MCF 10A (cell line): ENCODE measurements around the gene ZBTB5. TPM values are rescaled to one million over a fixed set of nuclear protein-coding genes. Genes with fewer than 3 reads are reported as not detected.
"Not testable (repeated sequence)": the region's sequence is repeated elsewhere in the genome, so short reads cannot be mapped to it uniquely, and the experiment has no call there.

Experiments used
- BruUV-seq: library from RNA; stranded (reverse); fragments of 400-500 nt; replicated peaks from 2 replicates; lab custom pipeline; 2021; lab: Mats Ljungman, UMichigan
- CTCF ChIA-PET: fragments of 300-600 bp; sonication (Branson Sonifier 250); formaldehyde crosslinking; extraction: SDS; loops from one replicate; lab custom pipeline; 2021; ENCODE audit warnings: antibody characterized with exemption, inconsistent platforms; lab: Yijun Ruan, JAX
- POLR2A ChIA-PET: fragments of 300-600, 350-650 bp; sonication (Branson Sonifier 250); formaldehyde crosslinking; extraction: SDS; loops from one replicate; lab custom pipeline; 2020; ENCODE audit warnings: antibody characterized with exemption, inconsistent platforms; lab: Yijun Ruan, JAX
- DNase-seq: peaks from one replicate; pipeline ENCODE4 v3.0.0-alpha.2; 2018; ENCODE audit not compliant: unreplicated experiment
- H3K27ac Mint-ChIP-seq: one replicate; pipeline ENCODE4 v1.8.0; 2022; ENCODE audit warnings: mild to moderate bottlenecking, low read depth, mixed read lengths; ENCODE audit not compliant: unreplicated experiment
- H3K27me3 Mint-ChIP-seq: one replicate; pipeline ENCODE4 v1.8.0; 2022; ENCODE audit warnings: mixed read lengths; ENCODE audit not compliant: insufficient read depth, unreplicated experiment
- H3K36me3 Mint-ChIP-seq: one replicate; pipeline ENCODE4 v1.8.0; 2022; ENCODE audit warnings: mild to moderate bottlenecking, moderate library complexity, mixed read lengths; ENCODE audit not compliant: insufficient read depth, unreplicated experiment
- H3K4me1 Mint-ChIP-seq: one replicate; pipeline ENCODE4 v1.8.0; 2022; ENCODE audit warnings: mixed read lengths; ENCODE audit not compliant: insufficient read depth, unreplicated experiment
- H3K4me3 Mint-ChIP-seq: one replicate; pipeline ENCODE4 v1.8.0; 2022; ENCODE audit warnings: mild to moderate bottlenecking, moderate library complexity, mixed read lengths; ENCODE audit not compliant: unreplicated experiment
- H3K9me3 Mint-ChIP-seq: one replicate; pipeline ENCODE4 v1.8.0; 2022; ENCODE audit warnings: mixed read lengths; ENCODE audit not compliant: unreplicated experiment
- CTCF ChIP-seq: fragments of 200-600 bp; IDR thresholded peaks from one replicate; pipeline ENCODE4 v1.8.0; 2022; ENCODE audit warnings: antibody characterized with exemption, mild to moderate bottlenecking; ENCODE audit not compliant: unreplicated experiment
- intact Hi-C: fragments of 100-400 bp; cut with micrococcal nuclease; formaldehyde crosslinking; loops from 2 replicates; pipeline ENCODE4 v1.14.1; 2022
- total RNA-seq: library from RNA; stranded (reverse); gene quantifications from 2 replicates; pipeline ENCODE4 v1.2.3, GENCODE V29; 2022

ZBTB5 gene
- total RNA-seq, 1 experiment from 2014 or later, result 9.0 TPM

GRCh38 chr9:37511016-37512010, 46.1 kb upstream of the ZBTB5 start:
- ChIA-PET CTCF (no interaction called here), POLR2A (interaction anchor here (0.7 to 1.1 kb wide), 2 partner anchors 10 to 16 kb away, joined by 3 to 4 read pairs; no protein-coding TSS in a partner anchor)
- Mint-ChIP-seq H3K4me1 (no peaks in the 10 kb centered on the region), H3K4me3 (no peak overlapping the region), H3K36me3 (peaks cover 10% of the 10 kb centered on the region), H3K27me3 (no peaks in the 10 kb centered on the region), H3K9me3 (no peaks in the 10 kb centered on the region), H3K27ac (no peak overlapping the region)
- intact Hi-C loops, result no loop called here
- no peak for TF ChIP-seq CTCF
- no TSS peak for BruUV-seq
- DNase-seq, result peak; percentile 11

GRCh38 chr9:37510053-37510452, 44.8 kb upstream of the ZBTB5 start:
- H3K27ac Mint-ChIP-seq, H3K4me3 Mint-ChIP-seq, H3K4me1 Mint-ChIP-seq, intact Hi-C loops, H3K27me3 Mint-ChIP-seq, H3K9me3 Mint-ChIP-seq, BruUV-seq, DNase-seq, CTCF ChIA-PET, POLR2A ChIA-PET: not testable (repeated sequence)
- H3K36me3 Mint-ChIP-seq, result peaks cover 17% of the 10 kb centered on the region

- POLR2A ChIA-PET, result no interaction called here
- Mint-ChIP-seq H3K27me3 (no peaks in the 10 kb centered on the region), H3K4me1 (no peaks in the 10 kb centered on the region), H3K36me3 (peaks cover 21% of the 10 kb centered on the region), H3K4me3 (no peak overlapping the region), H3K27ac (no peak overlapping the region), H3K9me3 (no peaks in the 10 kb centered on the region)
- intact Hi-C loops, result no loop called here
- BruUV-seq, result no TSS peak
- no peak for DNase-seq
- no peak for TF ChIP-seq CTCF
- CTCF ChIA-PET, result interaction anchor here (0.8 to 1.2 kb wide), 2 partner anchors 9 to 13 kb away, joined by 3 to 4 read pairs; no protein-coding TSS in a partner anchor
Measured at GRCh38 chr9:37509536-37509935, 44.3 kb upstream of the ZBTB5 start.

GRCh38 chr9:37508834-37509206, 43.6 kb upstream of the ZBTB5 start:
- TF ChIP-seq CTCF, result no peak
- no peaks in the 10 kb centered on the region for H3K4me1 Mint-ChIP-seq
- no peaks in the 10 kb centered on the region for H3K9me3 Mint-ChIP-seq
- peaks cover 28% of the 10 kb centered on the region for H3K36me3 Mint-ChIP-seq
- intact Hi-C loops, result no loop called here
- ChIA-PET POLR2A (interaction anchor here (1.3 kb wide), 1 partner anchor 23 kb away, joined by 4 read pairs; the partner anchor contains the start of gene POLR1E), CTCF (interaction anchor here (0.8 to 1.2 kb wide), 2 partner anchors 10 to 13 kb away, joined by 3 to 4 read pairs; no protein-coding TSS in a partner anchor)
- no peak for DNase-seq
- no peak overlapping the region for H3K4me3 Mint-ChIP-seq
- H3K27ac Mint-ChIP-seq, result no peak overlapping the region
- no TSS peak for BruUV-seq
- H3K27me3 Mint-ChIP-seq, result no peaks in the 10 kb centered on the region
